ENCODE data around the gene EFEMP2.
A peak's percentile ranks its signal among the peaks of the same experiment; 100 is the strongest.

EFEMP2 gene

GRCh38 chr11:65866509-65867283 is 5.9 kb downstream of the EFEMP2 start:
- DNase-seq (ENCODE audit: low spot score) = peak; percentile 64

GRCh38 chr11:65865550-65866172 is 6.9 kb downstream of the EFEMP2 start:
- DNase-seq (ENCODE audit: low spot score) = peak; percentile 59

GRCh38 chr11:65864706-65865471 is 7.7 kb downstream of the EFEMP2 start:
- peak; percentile 65 for DNase-seq (ENCODE audit: low spot score)

- peak; percentile 55 for DNase-seq (ENCODE audit: low spot score)
Measured at GRCh38 chr11:65863889-65864705, 8.5 kb downstream of the EFEMP2 start.

- peak; percentile 63 for DNase-seq (ENCODE audit: low spot score)
Measured at GRCh38 chr11:65862941-65863888, 9.4 kb downstream of the EFEMP2 start.

GRCh38 chr11:65862191-65862735 is 10.3 kb downstream of the EFEMP2 start:
- peak; percentile 63 for DNase-seq (ENCODE audit: low spot score)

- peak; percentile 55 for DNase-seq (ENCODE audit: low spot score)
Measured at GRCh38 chr11:65861533-65862183, 10.9 kb downstream of the EFEMP2 start.

- DNase-seq (ENCODE audit: low spot score) = no peak
Measured at GRCh38 chr11:65861165-65861505, 11.5 kb downstream of the EFEMP2 start.

- DNase-seq (ENCODE audit: low spot score) = peak; percentile 98
Measured at GRCh38 chr11:65860278-65861164, 12.1 kb downstream of the EFEMP2 start, which contains the start of gene MUS81. TSS of gene MUS81 (plus strand) at chr11:65860433. CDS start at chr11:65860754, 321 bp downstream.

GRCh38 chr11:65859812-65860277 is 12.8 kb downstream of the EFEMP2 start:
- no peak for DNase-seq (ENCODE audit: low spot score)

- DNase-seq (ENCODE audit: low spot score) = peak; percentile 97
Measured at GRCh38 chr11:65859095-65859811, 13.3 kb downstream of the EFEMP2 start.

- DNase-seq (ENCODE audit: low spot score) = no peak
Measured at GRCh38 chr11:65858681-65859087, 13.9 kb downstream of the EFEMP2 start.

GRCh38 chr11:65857853-65858680 is 14.5 kb downstream of the EFEMP2 start, which contains the start of gene CFL1:
TSS of gene CFL1 (minus strand) at chr11:65858180. CDS start at chr11:65858099, 81 bp downstream.
- peak; percentile 99 for DNase-seq (ENCODE audit: low spot score)

- DNase-seq (ENCODE audit: low spot score) = peak; percentile 75
Measured at GRCh38 chr11:65857500-65857852, 15.1 kb downstream of the EFEMP2 start.

GRCh38 chr11:65856689-65857499 is 15.7 kb downstream of the EFEMP2 start:
- peak; percentile 88 for DNase-seq (ENCODE audit: low spot score)

- DNase-seq (ENCODE audit: low spot score) = no peak
Measured at GRCh38 chr11:65855927-65856363, 16.7 kb downstream of the EFEMP2 start.

All from left forelimb (tissue), 1 donor.